ENCODE measurements around the gene PHPT1.
"Not testable (repeated sequence)": the region's sequence is repeated elsewhere in the genome, so short reads cannot be mapped to it uniquely, and the experiment has no call there.

Gene PHPT1

DNA sequence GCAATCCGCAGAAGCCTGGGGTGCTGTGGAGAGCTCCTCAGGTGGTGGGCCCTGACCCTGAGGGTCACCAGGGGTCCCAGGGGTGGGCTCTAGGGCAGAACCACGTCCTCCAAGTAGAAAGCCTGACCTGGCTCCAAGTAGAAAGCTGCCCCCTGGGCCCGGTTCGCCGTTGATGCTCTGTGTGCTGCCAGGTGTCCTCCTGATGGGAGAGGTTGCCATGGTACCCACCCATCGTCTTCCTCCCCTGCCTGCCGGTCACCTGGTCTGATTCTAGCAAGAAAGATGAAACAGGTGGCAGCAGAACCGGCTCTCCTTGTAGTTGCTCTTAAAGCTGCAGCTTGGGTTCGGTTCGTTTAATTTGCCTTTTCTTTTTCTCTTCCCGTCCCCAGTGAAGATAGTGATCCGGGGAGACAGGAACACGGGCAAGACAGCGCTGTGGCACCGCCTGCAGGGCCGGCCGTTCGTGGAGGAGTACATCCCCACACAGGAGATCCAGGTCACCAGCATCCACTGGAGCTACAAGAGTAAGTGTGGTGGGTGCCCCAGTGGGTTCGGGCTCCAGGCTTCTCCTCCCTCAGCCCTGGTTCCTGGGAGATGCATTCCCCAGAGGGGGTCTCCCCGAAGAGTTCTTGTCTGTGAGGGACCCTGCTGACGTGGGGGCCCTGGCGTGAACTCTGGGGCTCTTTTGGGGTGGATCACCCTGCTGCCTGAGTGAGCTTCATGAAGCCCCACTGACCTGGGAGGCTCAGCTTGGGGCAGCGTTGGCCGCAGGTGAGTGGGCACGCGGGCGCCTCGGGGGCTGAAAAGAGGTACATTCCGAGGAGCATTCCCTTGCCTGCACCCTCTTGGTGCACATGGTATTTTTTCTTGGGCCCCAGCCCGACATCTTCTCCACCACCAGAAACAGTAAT, 25.8 kb upstream of the PHPT1 start:
- no peak for DNase-seq (ENCODE audit: low spot score)

DNA sequence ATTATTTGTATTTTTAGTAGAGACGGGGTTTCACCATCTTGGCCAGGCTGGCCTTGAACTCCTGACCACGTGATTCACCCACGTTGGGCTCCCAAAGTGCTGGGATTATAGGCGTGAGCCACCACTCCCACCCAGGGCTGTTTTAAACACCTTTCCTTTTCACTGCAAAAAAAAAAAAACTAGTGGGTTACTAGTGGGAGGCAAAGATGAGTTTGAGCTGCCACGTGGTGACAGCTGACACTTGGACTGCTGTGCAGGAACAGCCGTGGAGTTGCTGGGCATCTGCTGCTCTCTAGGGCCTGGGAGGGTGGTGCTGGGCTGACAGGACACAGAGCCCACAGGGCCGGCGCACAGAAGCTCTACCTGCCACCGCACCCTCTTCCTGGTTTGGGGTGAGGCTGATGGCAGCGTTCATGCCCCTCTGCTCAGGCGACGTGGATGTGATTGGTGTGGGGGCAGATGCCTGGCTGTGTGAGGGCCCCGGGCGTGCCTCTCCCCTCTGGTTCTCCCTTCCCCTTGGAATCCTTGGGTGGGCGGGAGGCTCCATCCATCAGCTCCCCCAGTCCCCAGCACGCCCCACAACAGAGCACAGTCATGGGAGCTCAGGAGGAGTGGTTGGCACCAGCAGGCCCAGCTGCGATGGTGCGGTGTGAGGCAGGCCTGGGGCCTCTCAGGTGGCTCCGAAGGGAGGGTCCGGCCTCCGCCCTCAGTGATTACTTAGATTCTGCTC, 24.5 kb upstream of the PHPT1 start:
- no peak for DNase-seq (ENCODE audit: low spot score)

DNA sequence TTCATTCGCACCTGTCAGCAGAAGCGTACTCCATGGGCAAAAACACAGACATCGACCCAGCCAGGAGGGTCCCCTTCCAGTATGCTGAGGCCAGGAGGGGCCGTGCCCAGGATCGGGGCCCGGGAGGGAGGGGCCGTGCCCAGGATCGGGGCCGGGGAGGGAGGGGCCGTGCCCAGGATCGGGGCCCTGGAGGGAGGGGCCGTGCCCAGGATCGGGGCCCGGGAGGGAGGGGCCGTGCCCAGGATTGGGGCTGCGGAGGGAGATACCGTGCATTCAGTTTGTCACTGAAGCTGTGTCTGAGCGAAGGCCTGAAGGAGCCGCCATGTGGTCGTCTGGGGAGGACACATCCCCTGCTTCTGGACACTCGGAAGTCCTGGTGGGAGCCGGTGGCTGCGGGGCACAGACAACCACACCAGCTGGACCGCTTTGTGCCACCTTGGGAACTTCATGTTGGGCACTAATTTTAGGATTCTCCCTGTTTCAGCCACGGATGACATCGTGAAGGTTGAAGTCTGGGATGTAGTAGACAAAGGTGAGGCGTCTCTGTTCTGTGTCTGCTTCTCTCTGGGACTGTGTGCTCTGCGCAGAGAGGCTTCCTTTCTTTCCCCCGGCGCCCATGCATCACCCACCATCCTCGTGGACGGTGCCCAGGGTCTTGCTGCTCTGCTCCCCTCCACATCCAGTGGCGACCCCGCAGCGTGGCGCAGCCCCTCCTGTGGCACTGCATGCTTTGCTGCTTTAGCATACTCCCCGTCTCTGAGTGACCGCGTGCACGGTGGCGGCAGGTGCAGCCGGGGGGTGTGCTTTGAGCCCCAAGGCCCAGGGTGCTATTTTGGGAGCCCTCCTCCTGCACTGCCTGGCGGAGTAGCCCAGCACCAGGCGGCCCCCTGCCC, 23.7 kb upstream of the PHPT1 start:
- DNase-seq (ENCODE audit: low spot score) = no peak

- no peak for DNase-seq (ENCODE audit: low spot score)
These were observed 23.0 kb upstream of the PHPT1 start for GRCh38 chr9:136826188-136826541.

GRCh38 chr9:136826703-136827582, 22.3 kb upstream of the PHPT1 start:
- DNase-seq (ENCODE audit: low spot score) = no peak

DNA sequence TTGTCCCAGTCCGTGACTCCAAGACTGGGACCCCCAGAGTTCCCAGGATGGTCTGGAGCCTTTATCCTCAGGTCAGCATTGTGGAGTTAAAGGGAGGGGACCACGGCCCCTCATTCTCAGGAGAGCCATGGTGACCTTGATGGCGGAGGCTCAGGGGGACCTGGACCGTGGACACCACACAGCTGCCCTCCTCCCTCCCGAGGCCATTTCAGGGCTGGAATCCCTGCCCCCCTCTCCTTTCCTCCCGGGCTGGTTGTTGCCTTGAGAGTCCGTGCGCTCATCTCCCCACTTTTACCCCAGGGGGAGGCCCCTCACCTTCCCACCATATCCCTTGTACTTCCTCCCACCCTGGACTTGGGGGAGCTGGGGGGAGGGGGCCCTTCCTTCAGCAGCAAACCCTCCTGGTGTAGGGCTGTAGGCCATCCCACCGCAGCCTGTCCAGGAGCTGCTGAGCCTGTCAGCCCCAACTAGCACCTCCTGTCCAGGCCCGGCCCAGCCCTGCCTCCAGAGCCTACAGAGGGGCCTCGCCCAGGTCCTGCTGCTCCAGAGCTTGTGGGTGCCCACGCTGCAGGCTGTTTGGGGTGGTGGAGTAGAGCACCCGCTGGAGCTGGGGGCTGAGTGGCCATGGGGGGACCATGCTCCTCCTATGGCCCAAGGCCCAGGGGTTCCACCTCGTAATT, 21.3 kb upstream of the PHPT1 start:
- no peak for DNase-seq (ENCODE audit: low spot score)

DNA sequence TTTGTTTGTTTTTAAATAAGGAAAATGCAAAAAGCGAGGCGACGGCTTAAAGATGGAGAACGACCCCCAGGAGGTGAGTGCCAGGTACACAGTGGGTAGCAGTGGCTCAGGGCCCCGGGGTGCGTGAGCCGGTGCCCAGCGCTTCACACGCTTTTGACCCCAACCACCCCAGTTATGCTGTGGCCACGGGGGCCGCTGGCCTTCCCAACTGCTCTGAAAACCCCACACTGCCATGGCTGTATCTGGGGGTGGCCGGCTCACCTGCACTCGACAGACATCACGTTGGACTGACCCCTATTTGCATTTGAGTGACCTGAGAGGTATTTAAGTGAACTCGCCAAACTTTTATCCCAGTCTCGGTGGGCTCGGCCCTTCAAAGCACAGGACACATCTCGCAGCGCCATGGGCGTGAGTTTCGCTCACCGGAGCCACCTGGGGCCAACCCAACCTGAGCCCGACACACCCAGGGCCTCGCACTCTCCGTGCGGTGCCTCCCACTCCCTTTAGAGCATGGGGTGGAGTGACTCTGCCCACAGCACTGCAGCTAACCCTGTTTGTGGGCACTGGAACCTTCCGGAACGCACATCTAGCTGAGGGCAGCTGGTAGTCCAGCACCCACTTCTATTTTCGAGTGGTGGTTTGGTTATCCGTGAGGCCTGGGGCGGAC, 20.6 kb upstream of the PHPT1 start:
- DNase-seq (ENCODE audit: low spot score) = no peak

DNA sequence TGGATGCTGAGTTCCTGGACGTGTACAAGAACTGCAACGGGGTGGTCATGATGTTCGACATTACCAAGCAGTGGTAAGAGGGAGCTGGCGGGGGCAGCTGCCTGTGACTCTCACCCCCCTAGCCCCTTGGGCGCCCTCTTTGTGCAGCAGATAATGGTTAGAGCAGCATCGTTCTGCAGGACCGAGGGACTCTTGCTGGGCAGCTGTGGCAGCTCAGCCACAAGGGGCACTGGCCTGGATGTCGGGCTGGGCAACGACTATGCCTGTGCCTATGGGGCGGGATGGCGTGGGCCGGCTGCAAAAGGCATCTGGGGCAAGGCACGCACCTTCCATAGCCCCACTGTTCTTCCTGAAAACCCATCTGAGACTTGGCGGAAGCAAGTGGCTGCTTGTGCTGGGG, 19.8 kb upstream of the PHPT1 start:
- no peak for DNase-seq (ENCODE audit: low spot score)

- DNase-seq (ENCODE audit: low spot score) = no peak
These were observed 19.0 kb upstream of the PHPT1 start for GRCh38 chr9:136829981-136830885.

- DNase-seq (ENCODE audit: low spot score) = no peak
These were observed 18.0 kb upstream of the PHPT1 start for GRCh38 chr9:136831002-136831719.

GRCh38 chr9:136831720-136832104, 17.5 kb upstream of the PHPT1 start:
- no peak for DNase-seq (ENCODE audit: low spot score)

- no peak for DNase-seq (ENCODE audit: low spot score)
These were observed 16.6 kb upstream of the PHPT1 start for GRCh38 chr9:136832581-136832980.

DNA sequence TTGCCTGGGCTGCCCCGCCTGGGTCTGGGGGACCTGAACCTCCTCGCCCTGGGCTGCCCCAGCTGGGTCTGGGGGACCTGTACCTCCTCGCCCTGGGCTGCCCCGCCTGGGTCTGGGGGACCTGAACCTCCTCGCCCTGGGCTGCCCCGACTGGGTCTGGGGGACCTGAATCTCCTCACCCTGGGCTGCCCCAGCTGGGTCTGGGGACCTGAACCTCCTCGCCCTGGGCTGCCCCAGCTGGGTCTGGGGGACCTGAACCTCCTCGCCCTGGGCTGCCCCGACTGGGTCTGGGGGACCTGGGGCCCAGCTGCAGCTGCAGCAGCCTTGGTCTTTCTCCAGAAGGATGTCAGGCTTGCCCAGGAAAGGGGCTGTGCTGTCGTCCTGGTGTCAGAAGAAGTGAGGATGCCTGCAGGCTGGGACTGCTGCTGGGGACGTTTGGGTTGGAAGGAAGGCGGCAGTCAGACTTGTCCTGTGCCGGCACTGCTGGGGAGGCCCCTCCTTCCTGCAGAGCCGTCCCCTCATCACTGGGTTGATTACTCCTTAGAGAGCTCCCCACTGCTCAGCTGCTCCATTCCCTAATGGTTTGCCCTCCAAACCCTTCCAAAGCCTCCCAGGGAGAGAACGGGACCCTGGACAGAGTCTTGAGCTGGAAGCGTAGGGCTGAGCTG, 15.7 kb upstream of the PHPT1 start:
- DNase-seq (ENCODE audit: low spot score) = not testable (repeated sequence)

GRCh38 chr9:136835162-136835931, 13.9 kb upstream of the PHPT1 start:
- no peak for DNase-seq (ENCODE audit: low spot score)

DNA sequence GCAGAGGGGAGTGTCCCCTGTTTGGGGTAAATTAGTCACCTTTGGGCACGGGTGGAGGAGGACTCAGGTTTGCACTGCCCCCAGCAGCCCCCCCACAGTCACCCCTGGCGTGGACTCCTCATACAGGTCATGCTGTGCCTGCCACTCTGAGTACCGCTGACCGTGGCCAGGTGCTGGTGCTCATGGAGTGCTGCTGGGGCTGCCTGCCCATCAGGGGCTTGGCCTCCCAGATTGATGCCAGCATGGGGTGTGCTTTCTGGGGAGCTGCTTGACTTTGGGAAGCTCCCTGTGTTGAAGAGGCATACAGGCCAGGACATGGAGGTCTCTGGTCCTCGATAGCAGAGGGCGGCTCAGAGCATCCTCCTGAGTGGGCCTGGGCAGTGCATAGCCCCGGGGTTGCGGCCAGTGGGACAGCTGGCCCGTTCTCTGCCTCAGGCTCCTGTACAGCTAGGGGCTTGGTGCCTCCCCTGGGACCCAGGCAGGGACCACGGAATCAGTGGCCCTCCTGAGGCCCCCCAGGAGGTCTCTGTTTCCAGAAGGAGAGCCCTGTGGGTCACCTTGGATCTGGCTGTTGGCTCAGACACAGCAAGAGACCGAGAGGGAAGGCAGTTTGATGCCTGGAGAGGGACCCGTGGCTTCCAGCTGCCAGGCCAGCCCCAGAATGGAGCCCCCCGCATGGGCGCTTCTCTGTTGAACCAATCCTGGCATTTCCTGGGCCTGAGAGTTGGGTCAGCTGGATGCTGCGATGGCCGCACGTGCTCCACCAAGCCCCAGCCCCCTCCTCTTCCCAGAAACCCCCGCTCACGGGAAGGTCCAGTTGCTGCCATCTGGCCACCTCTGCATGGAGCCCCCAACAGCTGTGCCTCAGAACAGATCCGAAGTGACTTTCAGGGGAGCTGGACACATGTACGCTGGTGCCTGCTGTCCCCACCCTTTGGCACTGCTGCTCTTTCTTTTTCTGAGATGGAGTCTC, 13.0 kb upstream of the PHPT1 start:
- no peak for DNase-seq (ENCODE audit: low spot score)

Measured in CD4-positive, alpha-beta T cell treated with Interleukin-15 for 4 hours (primary cell).